ENCODE results near the gene HOXD11.
A peak's percentile ranks its signal among the peaks of the same experiment; 100 is the strongest.

HOXD11 gene

DNA sequence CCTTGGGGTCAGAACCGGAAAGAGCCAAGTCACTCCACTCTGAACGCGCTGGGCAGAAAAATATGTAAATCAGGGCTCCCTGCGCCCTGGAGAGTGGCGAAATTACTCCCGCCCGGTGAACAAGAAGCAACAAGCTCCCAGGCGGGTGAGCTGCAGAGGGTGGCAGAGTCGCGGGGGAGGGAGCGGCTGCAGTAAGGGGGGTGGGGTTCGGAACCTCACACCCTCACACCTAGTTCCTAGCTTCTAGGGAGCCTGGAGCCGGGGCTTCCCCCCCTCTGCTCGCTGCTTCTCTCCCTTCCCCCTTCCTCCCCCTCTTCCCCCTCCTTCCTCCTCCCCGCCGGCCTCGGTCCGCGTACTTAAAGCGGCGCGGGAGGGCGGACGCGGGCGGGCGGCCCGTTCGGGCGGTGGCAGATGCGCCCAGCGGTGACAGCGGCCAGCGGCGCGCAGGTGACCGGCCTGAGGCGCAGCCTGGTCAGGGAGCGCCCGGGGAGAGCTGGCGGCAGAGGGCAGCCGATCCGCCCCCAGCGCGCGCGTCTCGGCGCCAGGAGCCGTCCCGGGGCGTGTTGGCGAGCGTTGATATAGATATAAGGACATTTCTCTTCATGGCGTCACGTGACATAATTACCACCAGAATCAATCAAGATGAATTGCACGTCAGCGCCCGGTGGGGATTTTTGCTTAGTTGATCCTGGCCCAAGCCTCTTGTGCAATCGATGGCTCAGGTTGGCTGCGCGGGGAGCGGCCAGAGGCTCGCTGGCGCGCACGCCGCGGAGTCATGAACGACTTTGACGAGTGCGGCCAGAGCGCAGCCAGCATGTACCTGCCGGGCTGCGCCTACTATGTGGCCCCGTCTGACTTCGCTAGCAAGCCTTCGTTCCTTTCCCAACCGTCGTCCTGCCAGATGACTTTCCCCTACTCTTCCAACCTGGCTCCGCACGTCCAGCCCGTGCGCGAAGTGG, at the start of gene HOXD11:
Gene HOXD11, plus strand, starts transcription at position 700 of the 959 bp plus-strand sequence. Its CDS starts 76 bp downstream, at position 776.
- peak; percentile 70 for DNase-seq (ENCODE audit: low read depth)
- TF ChIP-seq POLR2A (IDR thresholded peaks at IDR 0.05; ENCODE audit: extremely low read depth, insufficient read length) (no peak), MYC (IDR thresholded peaks at IDR 0.05; ENCODE audit: low read depth, low read length) (no peak)
- TF ChIP-seq, protein P1, sequence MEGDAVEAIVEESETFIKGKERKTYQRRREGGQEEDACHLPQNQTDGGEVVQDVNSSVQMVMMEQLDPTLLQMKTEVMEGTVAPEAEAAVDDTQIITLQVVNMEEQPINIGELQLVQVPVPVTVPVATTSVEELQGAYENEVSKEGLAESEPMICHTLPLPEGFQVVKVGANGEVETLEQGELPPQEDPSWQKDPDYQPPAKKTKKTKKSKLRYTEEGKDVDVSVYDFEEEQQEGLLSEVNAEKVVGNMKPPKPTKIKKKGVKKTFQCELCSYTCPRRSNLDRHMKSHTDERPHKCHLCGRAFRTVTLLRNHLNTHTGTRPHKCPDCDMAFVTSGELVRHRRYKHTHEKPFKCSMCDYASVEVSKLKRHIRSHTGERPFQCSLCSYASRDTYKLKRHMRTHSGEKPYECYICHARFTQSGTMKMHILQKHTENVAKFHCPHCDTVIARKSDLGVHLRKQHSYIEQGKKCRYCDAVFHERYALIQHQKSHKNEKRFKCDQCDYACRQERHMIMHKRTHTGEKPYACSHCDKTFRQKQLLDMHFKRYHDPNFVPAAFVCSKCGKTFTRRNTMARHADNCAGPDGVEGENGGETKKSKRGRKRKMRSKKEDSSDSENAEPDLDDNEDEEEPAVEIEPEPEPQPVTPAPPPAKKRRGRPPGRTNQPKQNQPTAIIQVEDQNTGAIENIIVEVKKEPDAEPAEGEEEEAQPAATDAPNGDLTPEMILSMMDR (IDR thresholded peaks at IDR 0.05; ENCODE audit: low read depth, low read length) = no peak
- TF ChIP-seq, protein P2, sequence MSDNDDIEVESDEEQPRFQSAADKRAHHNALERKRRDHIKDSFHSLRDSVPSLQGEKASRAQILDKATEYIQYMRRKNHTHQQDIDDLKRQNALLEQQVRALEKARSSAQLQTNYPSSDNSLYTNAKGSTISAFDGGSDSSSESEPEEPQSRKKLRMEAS (IDR thresholded peaks at IDR 0.05; ENCODE audit: low read depth, low read length) = no peak
- H3K4me3 ChIP-seq (ENCODE audit: low read depth, low read length) = no peak within 1 kb of the TSS

DNA sequence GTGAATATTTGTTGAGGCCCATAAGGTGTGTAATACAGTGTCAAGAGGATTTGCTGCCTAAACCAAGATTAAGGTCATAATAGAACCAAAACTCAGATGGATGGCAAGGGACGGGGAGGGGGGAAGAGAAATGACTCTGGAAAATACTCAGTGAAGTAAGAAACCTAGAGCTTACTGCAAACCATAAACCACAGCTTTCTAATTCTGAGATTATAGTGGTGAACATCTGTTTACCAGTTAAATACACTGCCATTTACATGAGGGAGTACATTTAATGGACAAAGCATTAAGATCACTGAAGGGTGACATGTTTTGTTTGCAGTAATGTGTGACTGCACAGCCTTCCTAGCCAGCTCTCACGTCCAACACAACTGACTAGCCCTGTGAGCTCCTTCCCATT, 43.1 kb upstream of the HOXD11 start:
- no peak overlapping the region for H3K4me3 ChIP-seq (ENCODE audit: low read depth, low read length)
- DNase-seq (ENCODE audit: low read depth) = no peak
- TF ChIP-seq, protein P1 (IDR thresholded peaks at IDR 0.05; ENCODE audit: low read depth, low read length) = no peak
- TF ChIP-seq, protein P2 (IDR thresholded peaks at IDR 0.05; ENCODE audit: low read depth, low read length) = no peak
- TF ChIP-seq POLR2A (IDR thresholded peaks at IDR 0.05; ENCODE audit: extremely low read depth, insufficient read length) = no peak
- TF ChIP-seq MYC (IDR thresholded peaks at IDR 0.05; ENCODE audit: low read depth, low read length) = no peak

DNA sequence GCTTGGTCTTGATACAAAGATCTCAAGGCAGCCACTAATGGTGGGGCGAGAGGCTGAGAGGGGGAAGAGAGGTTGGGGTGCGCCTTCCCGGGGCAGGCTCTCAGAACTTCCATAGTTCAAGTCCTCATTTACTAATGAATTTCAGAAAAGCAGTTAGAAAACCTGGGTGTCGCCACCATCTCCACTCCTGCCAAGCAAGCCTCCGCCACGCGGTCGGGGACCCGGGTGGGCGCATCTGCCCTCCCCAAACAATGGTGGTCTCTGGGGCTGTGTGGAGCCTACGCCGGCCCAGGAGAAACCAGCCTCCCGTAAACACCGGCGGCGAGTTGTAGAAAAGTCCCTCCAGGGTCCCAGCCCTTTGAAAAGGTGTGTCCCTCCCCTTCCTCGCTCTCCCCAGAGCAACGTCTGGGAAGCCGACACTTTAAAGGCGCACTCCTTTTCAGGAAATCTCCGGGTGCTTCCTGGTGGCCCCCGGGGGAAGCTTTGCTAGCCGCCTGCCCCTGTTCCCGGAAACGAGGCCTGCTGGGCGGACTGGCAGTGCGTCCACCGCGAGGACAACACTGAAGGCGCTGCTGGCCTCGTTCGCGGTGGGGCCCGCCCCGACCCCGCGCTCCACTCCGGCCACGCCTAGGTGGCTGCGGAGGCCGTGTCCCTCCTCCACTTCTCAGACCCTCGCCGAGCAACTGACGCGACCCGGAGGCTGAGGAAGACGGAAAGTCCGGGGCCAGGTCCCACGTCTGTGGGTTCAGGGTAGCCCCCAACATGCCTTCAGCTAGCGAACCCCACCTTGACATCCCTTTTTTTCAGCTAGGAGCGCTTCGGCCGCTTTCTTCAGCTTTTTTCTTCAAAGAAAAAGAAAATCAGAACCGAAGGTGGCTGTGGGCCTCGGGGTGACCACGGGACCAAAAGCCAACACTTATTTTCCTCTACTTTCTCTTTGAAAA, 40.2 kb upstream of the HOXD11 start:
- TF ChIP-seq MYC (IDR thresholded peaks at IDR 0.05; ENCODE audit: low read depth, low read length) (no peak), POLR2A (IDR thresholded peaks at IDR 0.05; ENCODE audit: extremely low read depth, insufficient read length) (no peak)
- TF ChIP-seq, protein P1 (IDR thresholded peaks at IDR 0.05; ENCODE audit: low read depth, low read length) = no peak
- TF ChIP-seq, protein P2 (IDR thresholded peaks at IDR 0.05; ENCODE audit: low read depth, low read length) = no peak
- H3K4me3 ChIP-seq (ENCODE audit: low read depth, low read length) = no peak overlapping the region
- DNase-seq (ENCODE audit: low read depth) = no peak

DNA sequence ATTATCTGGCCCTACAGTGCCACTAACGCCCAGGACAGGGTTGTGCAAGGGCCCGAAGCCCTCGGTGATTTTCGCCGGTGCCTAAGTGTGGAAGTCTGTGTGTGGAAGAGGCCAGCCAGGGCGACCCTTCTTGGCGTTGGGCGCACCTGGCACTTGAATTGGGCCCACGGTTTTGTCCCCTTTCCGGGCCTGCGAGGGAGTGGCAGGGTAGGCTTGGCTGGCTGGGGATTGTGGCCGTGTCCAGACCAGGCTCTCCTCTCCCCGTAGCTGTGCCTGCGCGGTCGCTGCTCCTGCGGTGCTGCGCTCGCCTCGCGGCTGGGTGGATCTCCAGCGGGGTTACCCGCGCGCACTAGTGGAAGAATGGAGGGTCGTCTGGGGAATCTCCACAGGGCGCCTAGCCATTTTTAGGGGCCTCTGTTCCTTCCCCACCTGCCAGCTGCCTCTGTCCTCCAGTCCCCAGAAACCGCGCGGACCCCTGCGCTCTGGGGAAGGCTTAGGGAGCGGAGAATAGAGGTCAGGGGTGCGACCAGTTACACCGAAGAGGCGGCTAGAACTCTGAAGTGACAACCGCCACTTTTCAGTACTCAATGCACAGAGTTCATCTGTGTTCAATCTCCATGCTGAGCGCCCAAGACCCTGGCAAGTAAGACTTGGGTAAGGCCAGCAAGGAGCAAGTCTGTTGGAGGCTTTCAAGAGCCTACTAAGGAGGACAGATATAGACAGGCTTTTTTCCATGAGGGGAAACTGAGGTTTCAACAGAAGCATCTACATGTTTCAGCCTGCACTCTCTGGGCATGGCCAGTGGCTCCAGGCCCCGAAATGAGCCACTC, 39.3 kb upstream of the HOXD11 start:
- no peak for DNase-seq (ENCODE audit: low read depth)
- no peak overlapping the region for H3K4me3 ChIP-seq (ENCODE audit: low read depth, low read length)
- TF ChIP-seq, protein P1 (IDR thresholded peaks at IDR 0.05; ENCODE audit: low read depth, low read length) = no peak
- TF ChIP-seq, protein P2 (IDR thresholded peaks at IDR 0.05; ENCODE audit: low read depth, low read length) = no peak
- TF ChIP-seq POLR2A (IDR thresholded peaks at IDR 0.05; ENCODE audit: extremely low read depth, insufficient read length) (no peak), MYC (IDR thresholded peaks at IDR 0.05; ENCODE audit: low read depth, low read length) (no peak)

DNA sequence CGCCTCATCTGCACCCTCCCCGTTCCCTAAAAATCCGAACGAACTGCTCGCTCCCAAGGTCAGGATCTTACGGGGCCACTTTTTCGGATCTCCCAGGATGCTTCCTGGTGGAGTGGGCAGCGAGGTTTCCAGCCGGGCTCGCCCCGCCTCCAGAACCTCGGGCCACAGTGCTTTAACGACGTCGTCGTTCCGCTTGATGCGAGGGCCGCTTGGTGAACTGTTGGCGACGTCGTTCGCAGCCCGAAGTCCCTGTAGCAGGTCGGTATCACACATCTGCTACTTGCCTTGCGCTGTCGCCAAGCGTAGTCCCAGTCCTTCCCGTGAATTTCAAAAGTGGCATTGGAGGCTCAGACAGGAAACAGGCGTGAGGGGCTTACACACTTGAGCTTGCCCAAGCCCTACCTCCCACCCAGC, 38.7 kb upstream of the HOXD11 start:
- no peak for DNase-seq (ENCODE audit: low read depth)
- H3K4me3 ChIP-seq (ENCODE audit: low read depth, low read length) = no peak overlapping the region
- no peak for TF ChIP-seq POLR2A (IDR thresholded peaks at IDR 0.05; ENCODE audit: extremely low read depth, insufficient read length)
- TF ChIP-seq MYC (IDR thresholded peaks at IDR 0.05; ENCODE audit: low read depth, low read length) = no peak
- TF ChIP-seq, protein P1 (IDR thresholded peaks at IDR 0.05; ENCODE audit: low read depth, low read length) = no peak
- TF ChIP-seq, protein P2 (IDR thresholded peaks at IDR 0.05; ENCODE audit: low read depth, low read length) = no peak
